ENCODE results near the gene RPS19BP1.

DNA sequence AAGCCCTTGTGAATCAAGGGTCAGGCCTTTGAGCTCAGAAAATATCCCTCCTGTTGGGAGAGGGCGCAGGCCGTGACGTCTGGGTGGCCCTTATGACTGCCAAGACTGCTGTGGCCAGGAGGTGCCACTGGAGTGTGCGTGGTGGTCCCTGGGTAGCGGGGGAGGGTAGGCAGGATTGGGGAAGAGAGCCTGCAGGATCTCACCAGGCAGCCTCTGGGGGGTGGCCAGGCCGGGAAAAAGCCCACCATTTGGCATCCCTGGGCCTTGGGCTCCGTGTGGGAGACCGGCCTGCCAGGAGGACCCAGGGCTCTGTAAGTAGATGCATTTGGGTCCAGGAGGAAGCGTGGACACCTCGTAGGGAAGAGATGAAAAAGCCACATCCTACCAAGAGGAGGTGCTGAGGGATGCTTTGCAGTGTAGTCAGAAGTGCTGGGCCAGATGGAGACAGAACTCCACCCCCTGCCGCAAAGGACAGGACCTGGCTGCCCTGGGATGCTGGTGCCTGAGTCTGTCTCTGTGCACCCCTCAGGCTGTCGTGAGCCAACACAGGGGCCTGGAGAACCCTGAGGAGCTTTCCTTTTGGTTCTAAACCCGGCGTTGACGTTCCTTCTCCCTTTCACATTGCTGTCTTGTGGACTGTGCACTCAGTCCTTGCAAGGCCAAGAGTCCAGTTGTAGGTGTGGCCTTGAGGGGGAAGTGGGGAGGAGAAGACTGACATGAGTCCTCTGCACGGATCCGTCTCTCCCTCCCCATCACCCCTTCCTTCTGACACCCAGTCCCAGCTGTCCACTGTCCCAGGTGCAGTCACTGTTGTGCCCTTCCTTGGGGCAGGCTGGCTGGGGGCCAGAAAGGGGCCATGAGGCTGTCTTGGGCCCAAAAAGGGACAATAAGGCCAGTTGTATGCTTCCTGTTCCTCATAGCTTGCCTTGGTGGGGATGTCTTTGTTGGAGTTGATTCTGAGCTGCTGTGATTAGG, 43.2 kb downstream of the RPS19BP1 start:
- TF ChIP-seq, protein P1, sequence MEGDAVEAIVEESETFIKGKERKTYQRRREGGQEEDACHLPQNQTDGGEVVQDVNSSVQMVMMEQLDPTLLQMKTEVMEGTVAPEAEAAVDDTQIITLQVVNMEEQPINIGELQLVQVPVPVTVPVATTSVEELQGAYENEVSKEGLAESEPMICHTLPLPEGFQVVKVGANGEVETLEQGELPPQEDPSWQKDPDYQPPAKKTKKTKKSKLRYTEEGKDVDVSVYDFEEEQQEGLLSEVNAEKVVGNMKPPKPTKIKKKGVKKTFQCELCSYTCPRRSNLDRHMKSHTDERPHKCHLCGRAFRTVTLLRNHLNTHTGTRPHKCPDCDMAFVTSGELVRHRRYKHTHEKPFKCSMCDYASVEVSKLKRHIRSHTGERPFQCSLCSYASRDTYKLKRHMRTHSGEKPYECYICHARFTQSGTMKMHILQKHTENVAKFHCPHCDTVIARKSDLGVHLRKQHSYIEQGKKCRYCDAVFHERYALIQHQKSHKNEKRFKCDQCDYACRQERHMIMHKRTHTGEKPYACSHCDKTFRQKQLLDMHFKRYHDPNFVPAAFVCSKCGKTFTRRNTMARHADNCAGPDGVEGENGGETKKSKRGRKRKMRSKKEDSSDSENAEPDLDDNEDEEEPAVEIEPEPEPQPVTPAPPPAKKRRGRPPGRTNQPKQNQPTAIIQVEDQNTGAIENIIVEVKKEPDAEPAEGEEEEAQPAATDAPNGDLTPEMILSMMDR (IDR thresholded peaks at IDR 0.05): no peak
- TF ChIP-seq POLR2A (IDR thresholded peaks at IDR 0.05): no peak
